CD4-positive, alpha-beta T cell treated with Interleukin-17A for 1 hour (primary cell): Measurements from ENCODE around the gene SLC25A38.
"Not testable (repeated sequence)": the region's sequence is repeated elsewhere in the genome, so short reads cannot be mapped to it uniquely, and the experiment has no call there.

ENCODE experiments used
- DNase-seq: peaks from one replicate; pipeline ENCODE4 v3.0.0-alpha.2; 2020

SLC25A38 gene

DNA sequence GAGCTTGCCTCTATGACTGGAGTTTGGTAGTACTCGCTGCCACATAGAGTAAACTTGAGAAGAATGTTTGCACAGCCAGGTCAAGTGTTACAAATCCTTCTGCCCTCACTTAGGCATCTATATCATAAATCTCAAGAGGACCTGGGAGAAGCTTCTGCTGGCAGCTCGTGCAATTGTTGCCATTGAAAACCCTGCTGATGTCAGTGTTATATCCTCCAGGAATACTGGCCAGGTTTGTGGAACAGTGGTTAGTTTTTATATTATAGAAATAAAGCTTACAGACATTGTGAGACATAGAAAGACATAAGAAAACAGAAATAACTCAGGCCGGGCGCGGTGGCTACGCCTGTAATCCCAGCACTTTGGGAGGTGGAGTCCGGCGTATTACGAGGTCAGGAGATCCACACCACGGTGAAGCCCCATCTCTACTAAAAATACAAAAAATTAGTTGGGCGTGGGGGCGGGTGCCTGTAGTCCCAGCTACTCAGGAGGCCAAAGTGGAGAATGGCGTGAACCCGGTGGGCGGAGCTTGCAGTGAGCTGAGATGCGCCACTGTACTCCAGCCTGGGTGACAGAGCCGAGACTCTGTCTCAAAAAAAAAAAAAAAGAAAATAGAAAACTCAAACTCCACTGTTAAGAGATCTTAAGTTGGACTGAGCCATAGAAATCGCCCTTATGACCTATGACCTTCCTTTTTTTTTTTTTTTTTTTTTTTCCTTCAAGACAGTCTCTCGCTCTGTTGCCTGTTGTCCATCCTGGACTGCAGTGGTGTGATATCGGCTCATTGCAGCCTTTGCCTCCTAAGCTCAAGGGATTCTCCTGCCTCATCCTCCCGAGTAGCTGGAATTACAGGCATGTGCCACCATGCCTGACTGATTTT is 25.6 kb downstream of the SLC25A38 start:
- peak; percentile 50 for DNase-seq

DNA sequence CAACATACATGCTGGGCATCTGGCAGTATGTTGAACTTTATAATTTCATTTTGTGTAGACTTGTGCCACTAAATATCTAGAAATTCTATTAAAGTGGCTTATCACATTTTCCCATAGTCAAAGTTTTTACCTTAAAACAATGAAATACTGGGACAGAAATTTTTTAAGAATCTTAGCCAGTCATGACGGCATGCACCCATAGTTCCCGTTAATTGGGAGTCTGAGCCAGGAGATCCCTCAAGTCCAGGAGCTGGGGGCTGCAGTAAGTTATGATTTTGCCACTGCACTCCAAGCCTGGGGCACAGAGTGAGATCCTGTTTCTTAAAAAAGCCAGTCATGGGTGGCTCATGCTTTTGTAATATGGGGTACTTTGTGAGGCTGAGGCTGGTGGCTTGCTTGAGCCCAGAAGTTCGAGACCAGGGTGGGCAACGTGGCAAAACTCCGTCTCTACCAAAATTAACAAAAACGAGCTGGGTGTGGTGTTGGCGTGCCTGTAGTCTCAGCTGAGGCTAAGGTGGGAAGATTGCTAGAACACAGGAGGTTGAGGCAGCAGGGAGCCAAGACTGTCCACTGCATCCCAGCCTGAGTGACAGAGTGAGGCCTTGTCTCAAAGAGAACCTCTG is 26.5 kb downstream of the SLC25A38 start:
- DNase-seq = no peak

DNA sequence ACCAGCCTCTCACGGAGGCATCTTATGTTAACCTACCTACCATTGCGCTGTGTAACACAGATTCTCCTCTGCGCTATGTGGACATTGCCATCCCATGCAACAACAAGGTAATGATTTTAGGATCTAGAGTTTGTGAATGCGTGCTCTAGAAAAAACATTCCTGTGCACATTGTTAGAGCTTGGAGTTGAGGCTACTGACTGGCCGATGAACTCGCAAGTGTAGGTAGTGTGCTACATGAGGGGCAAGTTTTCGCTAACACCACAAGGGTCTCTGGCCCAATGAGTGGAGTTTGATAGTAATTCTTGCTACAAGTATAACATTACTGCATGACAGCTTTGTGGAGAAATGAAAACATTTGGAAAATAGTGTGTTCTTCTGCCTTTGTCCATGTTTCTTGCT is 27.7 kb downstream of the SLC25A38 start:
- DNase-seq = no peak

DNA sequence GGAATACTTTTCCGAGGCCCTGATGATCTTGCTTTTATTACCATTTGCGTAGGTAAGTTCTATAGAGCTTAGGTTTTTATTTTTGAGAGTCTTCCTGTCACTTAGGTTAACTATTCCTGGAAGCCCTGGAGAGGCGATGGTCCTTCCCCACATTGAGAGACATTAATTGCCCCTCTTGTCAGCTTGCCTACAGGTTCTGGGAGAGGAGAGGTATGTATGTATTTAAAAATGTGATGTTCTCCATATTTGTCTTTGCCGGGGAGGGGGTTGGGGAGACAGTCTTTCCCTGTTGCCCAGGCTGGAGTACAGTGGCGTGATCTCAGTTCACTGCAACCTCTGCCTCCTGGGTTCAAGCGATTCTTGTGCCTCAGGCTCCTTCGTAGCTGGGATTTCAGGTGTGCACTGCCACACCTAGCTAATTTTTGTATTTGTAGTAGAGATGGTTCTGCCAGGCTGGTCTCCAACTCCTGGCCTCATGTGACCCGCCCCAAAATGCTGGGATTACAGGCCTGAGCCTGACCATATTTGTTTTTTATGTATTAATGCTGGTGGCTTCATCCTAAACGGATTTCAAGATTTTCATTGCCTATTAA is 29.6 kb downstream of the SLC25A38 start:
- no peak for DNase-seq

DNA sequence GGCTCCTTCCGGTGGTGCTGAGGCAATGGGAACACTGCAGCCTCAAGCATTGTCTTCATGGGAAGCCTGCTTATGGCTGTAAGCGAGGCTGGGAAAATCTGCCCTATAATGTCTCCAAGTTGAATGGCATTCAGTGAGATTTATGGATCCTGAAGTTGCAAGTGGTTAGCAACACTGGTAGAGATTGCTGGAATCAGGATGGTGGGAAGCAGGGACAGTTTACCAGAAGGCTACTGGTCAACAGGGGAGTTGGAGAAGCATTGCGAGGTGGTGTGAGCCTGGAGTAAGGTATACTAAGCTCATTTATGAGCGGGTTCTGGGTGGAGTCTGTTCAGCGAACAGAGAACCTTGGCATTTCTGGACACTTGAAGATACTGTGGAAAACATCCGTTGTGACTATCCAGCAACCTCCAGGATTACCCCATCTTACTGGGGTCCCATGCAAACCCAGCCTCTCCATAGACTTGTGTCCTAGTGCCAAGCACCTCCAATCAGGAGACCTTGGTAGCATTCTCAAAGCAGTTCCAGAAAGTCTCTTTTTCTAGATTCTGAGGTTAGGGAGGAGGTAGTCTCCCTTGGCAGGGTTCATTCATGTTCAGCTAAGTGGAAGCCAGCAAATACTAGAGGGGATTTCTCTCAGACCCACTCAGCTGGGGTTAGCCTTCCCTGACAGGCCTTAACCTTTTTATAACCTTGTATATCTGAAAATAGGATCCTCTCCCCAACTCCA is 30.7 kb downstream of the SLC25A38 start:
- no peak for DNase-seq

DNA sequence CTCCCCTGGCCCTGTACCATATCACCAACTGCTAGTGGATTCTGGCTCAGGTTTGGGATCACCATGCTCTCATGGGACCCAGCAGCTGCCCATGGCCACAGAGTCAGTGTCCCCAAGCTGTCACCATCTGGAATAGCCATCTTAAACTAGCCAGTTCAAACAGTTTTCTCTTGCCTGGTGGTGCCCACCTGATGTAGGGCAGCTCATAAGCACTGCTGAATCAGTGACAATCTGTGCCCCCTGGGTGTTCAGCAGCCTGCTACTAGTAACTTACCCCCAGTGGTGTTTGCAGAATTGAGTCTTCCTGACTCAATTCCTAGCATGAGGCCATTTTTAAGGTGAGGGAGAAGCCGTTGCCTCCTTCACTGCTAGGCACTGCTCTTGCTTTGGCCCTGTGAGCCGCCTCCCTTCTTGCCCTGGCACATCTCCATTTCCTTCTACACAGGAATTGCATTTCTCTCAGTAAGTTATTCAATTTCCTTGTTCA is 31.3 kb downstream of the SLC25A38 start:
- no peak for DNase-seq

DNA sequence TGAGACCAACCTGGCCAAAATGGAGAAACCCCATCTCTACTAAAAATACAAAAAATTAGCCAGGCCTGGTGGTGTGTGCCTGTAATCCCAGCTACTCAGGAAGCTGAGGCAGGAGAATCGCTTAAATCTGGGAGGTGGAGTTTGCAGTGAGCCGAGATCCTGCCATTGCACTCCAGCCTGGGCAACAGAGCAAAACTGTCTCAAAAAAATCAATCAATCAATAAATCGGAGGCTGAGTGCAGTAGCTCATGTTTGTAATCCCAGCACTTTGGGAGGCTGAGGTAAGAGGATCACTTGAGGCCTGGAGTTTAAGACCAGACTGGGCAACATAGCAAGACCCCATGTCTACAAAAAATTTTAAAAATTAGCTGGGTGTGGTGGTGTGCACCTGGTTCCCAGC is 32.1 kb downstream of the SLC25A38 start:
- DNase-seq = not testable (repeated sequence)

DNA sequence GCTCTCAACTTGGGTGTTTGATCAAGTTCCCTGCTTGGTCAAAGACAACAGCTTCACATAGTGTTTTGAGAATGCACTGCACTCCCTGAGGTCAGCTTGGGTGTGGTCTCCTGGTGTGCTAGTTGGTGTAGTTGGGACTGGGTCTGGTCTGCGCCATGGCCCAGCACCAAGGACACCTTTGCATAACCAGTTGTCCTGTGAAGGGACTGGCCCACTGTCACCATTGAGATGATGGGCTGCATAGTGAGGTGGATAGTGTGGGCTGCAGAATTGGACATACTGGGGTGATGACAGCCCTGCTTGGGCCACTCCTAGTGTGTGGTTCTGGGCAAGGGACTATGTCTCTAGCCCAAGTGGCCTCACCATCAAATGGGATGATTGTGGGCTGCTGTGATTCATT is 32.8 kb downstream of the SLC25A38 start:
- DNase-seq = no peak

DNA sequence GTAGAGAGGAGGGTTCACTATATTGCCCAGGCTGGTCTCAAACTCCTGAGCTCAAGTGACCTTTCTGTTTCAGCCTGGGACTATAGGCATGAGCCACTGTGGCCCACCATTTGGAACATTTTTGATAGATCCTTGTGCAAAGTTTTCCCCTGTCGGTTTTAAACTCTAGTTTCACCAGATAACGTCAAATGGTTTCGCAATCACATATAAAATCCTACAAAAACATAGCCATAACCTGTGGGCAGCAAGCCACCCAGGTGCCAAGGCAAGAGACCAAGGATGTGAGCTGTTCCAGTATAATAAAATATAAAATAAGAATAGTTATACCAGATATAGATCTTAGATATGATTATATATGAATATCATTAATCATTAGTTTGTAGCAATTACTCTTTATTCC is 33.8 kb downstream of the SLC25A38 start:
- DNase-seq = not testable (repeated sequence)

DNA sequence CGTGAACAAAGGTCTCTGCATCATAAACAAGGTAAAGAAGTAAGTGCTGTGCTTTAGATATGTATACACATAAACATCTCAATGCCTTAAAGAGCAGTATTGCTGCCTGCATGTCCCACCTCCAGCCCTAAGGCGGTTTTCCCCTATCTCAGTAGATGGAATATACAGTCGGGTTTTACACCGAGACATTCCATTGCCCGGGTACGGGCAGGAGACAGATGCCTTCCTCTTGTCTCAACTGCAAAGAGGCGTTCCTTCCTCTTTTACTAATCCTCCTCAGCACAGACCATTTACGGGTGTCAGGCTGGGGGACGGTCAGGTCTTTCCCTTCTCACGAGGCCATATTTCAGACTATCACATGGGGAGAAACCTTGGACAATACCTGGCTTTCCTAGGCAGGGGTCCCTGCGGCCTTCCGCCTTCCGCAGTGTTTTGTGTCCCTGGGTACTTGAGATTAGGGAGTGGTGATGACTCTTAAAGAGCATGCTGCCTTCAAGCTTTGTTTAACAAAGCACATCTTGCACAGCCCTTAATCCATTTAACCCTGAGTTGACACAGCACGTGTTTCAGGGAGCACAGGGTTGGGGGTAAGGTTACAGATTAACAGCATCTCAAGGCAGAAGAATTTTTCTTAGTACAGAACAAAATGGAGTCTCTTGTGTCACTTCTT is 35.5 kb downstream of the SLC25A38 start:
- DNase-seq = not testable (repeated sequence)

DNA sequence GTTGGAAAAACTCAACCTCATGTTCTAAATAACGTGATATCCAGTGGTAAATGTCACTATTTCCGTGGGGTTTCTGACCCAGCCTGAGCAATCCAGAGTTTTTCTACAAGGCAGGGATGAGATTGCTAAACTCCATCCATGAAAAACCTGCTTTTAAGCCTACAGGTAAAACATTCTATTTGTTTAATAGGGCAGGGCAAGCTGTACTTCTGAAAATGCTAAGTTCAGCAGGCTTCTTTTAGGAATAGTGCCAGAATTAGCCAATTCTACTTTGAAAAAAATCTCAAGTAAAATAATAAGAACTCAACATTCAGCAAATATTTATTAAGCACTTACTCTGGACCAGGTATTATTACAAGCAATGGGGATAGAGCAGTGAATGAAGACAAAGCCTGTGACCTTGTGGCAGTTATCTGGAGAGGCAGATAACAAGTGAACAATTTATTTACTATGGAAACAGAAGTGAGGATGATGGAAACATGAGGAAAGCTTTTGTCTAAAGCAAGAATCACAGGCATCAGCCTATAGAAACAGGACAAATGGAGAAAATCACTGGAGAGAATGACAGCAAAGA is 36.7 kb downstream of the SLC25A38 start:
- DNase-seq = no peak

DNA sequence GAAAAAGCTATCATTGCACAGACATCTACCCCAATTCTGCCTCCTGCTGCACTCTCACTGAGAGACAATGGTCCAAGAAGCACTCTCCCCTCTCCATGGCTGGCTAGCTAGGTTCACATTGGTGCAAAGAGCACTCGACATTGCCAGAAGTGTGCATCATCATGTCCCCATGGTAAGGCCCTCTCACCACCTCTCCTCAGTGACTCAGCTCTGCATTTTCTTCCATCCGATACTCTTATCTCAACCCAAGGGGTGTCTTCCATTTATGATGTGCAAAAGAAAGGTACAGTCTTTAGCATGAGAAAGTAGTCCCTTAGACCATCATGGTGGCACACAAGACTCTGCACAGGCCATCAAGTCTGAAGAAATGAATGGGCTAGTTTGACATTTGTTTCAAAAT is 37.4 kb downstream of the SLC25A38 start:
- no peak for DNase-seq

DNA sequence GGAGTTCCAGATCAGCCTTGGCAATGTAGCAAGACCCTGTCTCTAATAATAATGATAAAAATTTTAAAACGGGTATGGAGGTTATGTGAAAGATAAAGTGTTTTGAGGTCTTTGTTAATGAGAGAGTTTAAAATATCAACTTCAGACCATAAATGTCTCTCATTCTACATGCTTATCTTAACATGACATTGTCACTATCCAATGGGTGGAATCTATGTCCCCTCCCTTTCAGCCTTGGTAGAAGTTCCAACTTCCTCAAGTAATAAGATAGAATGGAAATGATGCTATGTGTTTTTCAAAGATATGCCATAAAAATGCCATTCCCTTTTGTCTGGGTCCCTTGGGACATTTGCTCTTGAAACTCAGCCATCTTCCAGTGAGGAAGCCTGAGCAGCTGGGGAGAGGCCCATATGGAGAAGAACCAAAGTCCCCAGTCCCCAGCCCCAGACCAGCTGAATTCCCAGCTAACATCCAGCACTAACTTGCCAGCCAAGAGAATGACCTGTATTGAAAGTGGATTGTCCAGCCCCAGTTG is 40.3 kb downstream of the SLC25A38 start:
- DNase-seq = no peak

DNA sequence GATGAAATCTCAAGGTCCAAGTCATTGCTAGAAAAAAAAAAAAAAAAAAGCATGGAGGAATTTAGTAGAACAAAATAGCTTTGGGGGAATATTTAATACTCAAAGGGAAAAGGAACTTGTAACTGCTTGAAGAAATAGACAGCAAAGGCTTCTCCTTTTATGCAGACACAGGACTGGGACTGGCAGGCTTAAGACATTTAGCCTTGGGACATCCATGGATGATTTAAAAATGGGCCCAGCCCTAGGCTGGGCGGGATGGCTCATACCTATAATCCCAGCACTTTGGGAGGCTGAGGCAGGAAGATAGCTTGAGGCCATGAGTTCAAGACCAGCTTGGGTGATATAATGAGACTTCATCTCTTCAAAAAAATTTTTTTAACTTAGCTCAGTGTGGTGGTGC is 43.1 kb downstream of the SLC25A38 start:
- no peak for DNase-seq

DNA sequence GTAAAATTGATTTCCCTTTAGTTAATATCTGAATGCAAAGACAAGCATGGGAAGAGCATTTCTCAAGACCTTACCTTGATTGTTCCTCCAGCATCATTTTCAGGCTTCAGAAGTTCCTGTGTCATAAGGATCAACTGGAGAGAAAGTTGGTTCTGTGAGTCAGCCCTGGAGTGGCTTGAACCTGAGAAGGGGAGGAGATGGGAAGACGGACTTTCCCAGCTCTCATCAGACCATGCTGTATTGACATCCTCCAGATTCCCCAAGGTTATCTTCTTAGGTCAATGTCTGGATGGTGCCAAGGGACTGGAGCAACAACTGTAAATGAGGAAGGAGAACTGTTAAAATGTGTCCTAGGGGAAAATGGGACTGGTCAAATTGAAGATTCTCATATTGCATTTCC is 44.3 kb downstream of the SLC25A38 start:
- no peak for DNase-seq

DNA sequence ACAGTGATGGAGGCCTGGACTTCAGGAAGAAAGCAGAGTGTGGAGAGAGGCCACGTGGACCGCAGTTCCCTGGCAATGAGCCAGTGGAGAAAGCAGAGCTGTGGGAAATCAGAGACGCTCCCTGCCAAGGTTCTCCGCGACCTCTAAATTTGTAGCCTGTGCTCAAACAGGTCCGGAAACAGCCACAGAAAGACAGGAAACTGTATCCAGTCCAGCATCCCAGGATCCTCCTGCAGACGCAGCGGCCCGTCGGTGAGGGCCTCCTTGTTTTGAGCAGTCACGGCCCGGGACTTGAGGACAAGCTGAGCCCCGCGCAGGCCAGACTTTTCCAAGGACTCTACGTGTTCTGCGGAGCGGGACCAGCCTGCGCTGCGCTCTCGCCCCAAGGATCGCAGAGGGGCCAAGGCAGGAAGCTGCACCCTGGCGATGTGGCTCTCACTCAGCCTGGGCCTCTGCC is 45.6 kb downstream of the SLC25A38 start:
- no peak for DNase-seq

DNA sequence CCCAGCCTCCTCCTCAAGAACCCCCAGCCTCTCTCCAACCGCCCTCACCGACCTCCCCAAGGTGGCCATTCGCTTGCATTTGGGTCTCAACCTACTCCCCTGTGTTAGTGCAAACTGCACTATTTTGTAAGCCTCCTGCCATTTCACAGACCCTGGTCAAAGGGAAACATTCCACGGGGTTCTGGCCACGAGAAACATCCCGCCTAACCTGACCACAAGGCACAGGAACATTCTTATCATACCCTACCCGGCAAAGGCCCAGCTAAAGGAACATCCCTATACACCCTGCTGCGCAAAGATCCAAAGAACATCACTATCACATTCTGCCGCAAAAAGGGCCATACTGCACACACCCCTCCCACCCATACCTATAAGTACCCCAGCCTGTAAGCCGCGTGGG is 46.3 kb downstream of the SLC25A38 start:
- DNase-seq = no peak

DNA sequence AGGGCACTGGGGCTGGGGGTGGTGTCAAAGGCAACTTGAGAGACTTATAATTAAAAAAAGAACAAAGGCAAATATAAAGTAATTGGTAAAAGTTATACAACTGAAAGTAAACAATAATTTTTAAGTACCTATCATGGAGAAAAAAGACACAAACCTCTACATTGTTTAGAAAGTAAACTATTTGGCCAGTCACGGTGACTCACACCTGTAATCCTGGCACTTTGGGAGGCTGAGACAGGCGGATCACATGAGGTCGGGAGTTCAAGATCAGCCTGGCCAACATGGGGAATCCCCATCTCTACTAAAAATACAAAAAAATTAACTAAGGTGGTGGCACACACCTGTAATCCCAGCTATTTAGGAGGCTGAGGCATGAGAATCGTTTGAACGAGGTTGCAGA is 49.2 kb downstream of the SLC25A38 start:
- DNase-seq = no peak

DNA sequence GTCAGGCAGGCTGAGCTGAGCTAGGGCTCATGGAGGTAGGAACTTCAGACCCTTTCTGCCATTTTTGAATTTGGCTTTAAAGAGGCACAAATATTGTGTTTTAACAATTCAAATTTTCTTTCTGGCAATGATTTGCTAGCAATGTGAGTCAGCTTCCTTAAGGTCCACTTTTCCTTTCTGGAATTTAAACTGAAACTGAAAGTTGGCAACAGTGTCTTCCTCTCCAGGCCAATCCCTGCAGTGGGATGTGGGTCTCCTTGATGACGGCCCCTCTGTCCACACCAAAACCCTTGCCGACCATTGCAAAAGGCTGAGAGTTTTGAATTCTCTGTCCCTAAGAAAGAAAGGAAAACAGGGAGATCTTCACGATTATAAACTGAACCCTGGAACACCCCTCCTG is 50.5 kb downstream of the SLC25A38 start:
- no peak for DNase-seq

DNA sequence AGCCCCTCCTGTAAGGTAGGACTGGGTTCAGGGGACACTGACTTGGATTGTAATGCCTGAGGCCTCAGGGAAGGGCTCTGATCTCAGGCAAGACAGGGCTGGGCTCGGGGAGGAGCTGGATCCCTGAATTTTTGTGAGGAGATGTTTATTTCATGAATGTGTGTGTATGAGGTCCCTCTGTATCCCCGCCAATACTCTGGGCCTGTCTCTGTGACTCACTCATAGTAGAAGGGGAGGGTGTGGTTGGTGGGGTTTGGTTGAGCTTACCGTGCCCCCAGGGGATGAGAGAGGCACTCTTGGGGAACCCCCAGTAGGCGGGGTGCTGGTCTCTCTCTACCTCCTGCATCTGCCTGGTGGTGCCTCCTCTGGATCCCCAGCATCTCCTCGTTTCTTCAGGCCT is 51.4 kb downstream of the SLC25A38 start:
- no peak for DNase-seq

DNA sequence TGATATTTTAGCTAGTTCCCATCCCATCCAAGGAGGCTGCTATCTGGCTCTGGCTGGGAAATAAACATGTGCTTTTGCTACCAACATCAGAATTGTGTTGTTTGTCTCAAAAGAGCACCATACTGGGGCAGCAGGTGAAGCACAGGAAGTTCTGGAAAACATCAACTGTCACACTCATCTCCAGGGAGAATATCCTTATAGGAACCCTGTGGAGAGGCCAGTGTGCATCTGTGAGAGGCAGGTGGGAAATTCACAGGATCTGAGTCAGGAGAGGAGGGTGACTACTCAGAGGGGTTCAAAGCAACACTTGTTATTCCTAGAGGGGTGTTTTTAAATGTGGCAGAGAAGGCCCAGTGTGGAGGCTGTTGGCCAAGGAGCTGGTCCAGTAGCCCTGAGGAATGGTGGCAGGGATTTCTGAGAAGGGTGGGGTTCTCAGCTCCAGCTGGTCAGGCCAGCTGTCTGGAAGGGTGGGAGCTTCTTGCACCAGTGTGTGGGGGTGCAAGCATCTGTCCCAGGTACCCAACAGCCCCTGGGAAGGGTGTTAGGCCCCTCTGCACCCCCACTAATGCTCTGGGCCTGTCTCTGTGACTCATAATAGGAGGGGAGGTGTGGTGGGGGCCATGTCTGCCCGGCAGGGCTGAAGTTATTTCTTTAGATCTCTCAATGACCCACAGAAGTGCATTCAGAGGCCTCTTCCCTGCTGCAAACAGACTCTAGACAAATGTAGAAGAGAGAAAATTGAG is 52.0 kb downstream of the SLC25A38 start:
- no peak for DNase-seq
